Endodermal cell (in vitro differentiated cells): ENCODE data around the gene PRPH2. TPM values are rescaled to one million over a fixed set of nuclear protein-coding genes. Genes with fewer than 3 reads are reported as not detected.

ENCODE experiments used
- DNase-seq: peaks from one replicate; pipeline ENCODE4 v3.0.0-alpha.2; 2017
- H3K27ac ChIP-seq: 2 replicates; pipeline ENCODE4 v1.5.1; 2013; ENCODE audit warnings: mild to moderate bottlenecking, low read depth, low read length, moderate library complexity
- H3K27me3 ChIP-seq: 2 replicates; pipeline ENCODE4 v1.6.1; 2013; ENCODE audit warnings: mild to moderate bottlenecking, low read length, moderate library complexity; ENCODE audit not compliant: insufficient read depth, control insufficient read depth, poor library complexity, severe bottlenecking
- H3K36me3 ChIP-seq: 2 replicates; pipeline ENCODE4 v1.7.0; 2013; ENCODE audit warnings: mild to moderate bottlenecking, low read length, moderate library complexity; ENCODE audit not compliant: control insufficient read depth, insufficient read depth
- H3K4me1 ChIP-seq: one replicate; pipeline ENCODE4 v1.7.0; 2013; ENCODE audit warnings: low read length; ENCODE audit not compliant: control insufficient read depth, insufficient read depth
- H3K4me3 ChIP-seq: 2 replicates; pipeline ENCODE4 v1.5.1; 2013; ENCODE audit warnings: mild to moderate bottlenecking, low read length, moderate library complexity
- H3K9ac ChIP-seq: 2 replicates; pipeline ENCODE4 v1.6.1; 2013; ENCODE audit warnings: mild to moderate bottlenecking, low read length, moderate library complexity; ENCODE audit not compliant: poor library complexity, severe bottlenecking; ENCODE audit errors: extremely low read depth
- H3K9me3 ChIP-seq: 2 replicates; pipeline ENCODE4 v1.6.1; 2013; ENCODE audit warnings: mild to moderate bottlenecking, low read length, moderate library complexity; ENCODE audit not compliant: control insufficient read depth
- H3K27ac Mint-ChIP-seq: 2 replicates; pipeline ENCODE4 v1.8.0; 2020; ENCODE audit warnings: mixed read lengths
- H3K27me3 Mint-ChIP-seq: 2 replicates; pipeline ENCODE4 v1.8.0; 2021; ENCODE audit warnings: mild to moderate bottlenecking, mixed read lengths; ENCODE audit not compliant: insufficient read depth
- H3K36me3 Mint-ChIP-seq: 2 replicates; pipeline ENCODE4 v1.8.0; 2020; ENCODE audit warnings: low read depth, mixed read lengths
- H3K4me1 Mint-ChIP-seq: 2 replicates; pipeline ENCODE4 v1.8.0; 2020; ENCODE audit warnings: mixed read lengths
- H3K4me3 Mint-ChIP-seq: 2 replicates; pipeline ENCODE4 v1.8.0; 2020; ENCODE audit warnings: mild to moderate bottlenecking, moderate library complexity, mixed read lengths
- H3K9me3 Mint-ChIP-seq: 2 replicates; pipeline ENCODE4 v1.8.0; 2020; ENCODE audit warnings: mild to moderate bottlenecking, mixed read lengths
- CTCF ChIP-seq: fragments of 200-600 bp; sonication (generic); conservative IDR thresholded peaks from 2 replicates; pipeline ENCODE4 v1.5.0; 2021; ENCODE audit warnings: antibody characterized with exemption, mild to moderate bottlenecking
- WGBS, 2 experiments: methylation state at CpG; one replicate each; pipeline versions ENCODE4 v1.1.5 to v1.1.7; 2013; ENCODE audit warnings: missing lambda C conversion rate in 2 of 2, mixed read lengths in 1 of 2; ENCODE audit not compliant: insufficient coverage in 1 of 2, insufficient read length in 1 of 2; 5-methylcytosine and 5-hydroxymethylcytosine counted together
- total RNA-seq, 2 donors: library from RNA; stranded (reverse); fragmentation: NEBNext Ultra II Directional in 1 of 2; extraction: Animal tissue kit (Norgen Biotek cat#: 25700) in 1 of 2; gene quantifications; 2 replicates in 1 of 2; 3 replicates in 1 of 2; pipeline ENCODE4 v1.2.1, GENCODE V29; 2021

PRPH2 gene
- total RNA-seq, 2 donors from 2014 or later, result 0.35 to 0.40 TPM

GRCh38 chr6:42652024-42652746 lies 70.2 kb downstream of the PRPH2 start:
- H3K4me3 ChIP-seq, result no peak overlapping the region
- H3K9me3 ChIP-seq, result no peaks in the 10 kb centered on the region
- H3K9me3 Mint-ChIP-seq, result no peaks in the 10 kb centered on the region
- H3K36me3 Mint-ChIP-seq, result peaks cover 48% of the 10 kb centered on the region
- no peak for DNase-seq
- 95 to 100% methylated on average over 4 to 5 of the region's 5 CpGs for WGBS, 2 experiments
- H3K27me3 ChIP-seq, result no peaks in the 10 kb centered on the region
- no peak for TF ChIP-seq CTCF
- H3K27ac ChIP-seq, result no peak overlapping the region
- no peak overlapping the region for H3K9ac ChIP-seq
- no peak overlapping the region for H3K27ac Mint-ChIP-seq
- H3K4me1 ChIP-seq, result no peaks in the 10 kb centered on the region
- peaks cover 64% of the 10 kb centered on the region for H3K36me3 ChIP-seq
- no peak overlapping the region for H3K4me3 Mint-ChIP-seq
- H3K4me1 Mint-ChIP-seq, result no peaks in the 10 kb centered on the region
- H3K27me3 Mint-ChIP-seq, result no peaks in the 10 kb centered on the region

Other genes with a start within 250 kb of the PRPH2 start
- gene UBR2, start 158.6 kb downstream of the PRPH2 start, total RNA-seq, result 10 to 100 TPM; 21.6 to 22.5 TPM
- 10 to 100 TPM; 16.7 to 21.9 TPM for gene TBCC, start 23.5 kb upstream of the PRPH2 start, total RNA-seq
- gene BICRAL, start 59.5 kb upstream of the PRPH2 start, total RNA-seq, result 10 to 100 TPM; 11.6 to 14.9 TPM
- 100 to 1,000 TPM; 112 to 114 TPM for gene RPL7L1, start 157.0 kb upstream of the PRPH2 start, total RNA-seq
- gene PTCRA, start 193.5 kb upstream of the PRPH2 start, total RNA-seq, result not detected
- 10 to 100 TPM; 72.7 to 73.6 TPM for gene CNPY3, start 206.9 kb upstream of the PRPH2 start, total RNA-seq
- under 1 TPM; 0.75 to 0.84 TPM for gene GNMT, start 238.2 kb upstream of the PRPH2 start, total RNA-seq